ENCODE results near the gene TMOD2. TPM values are rescaled to one million over a fixed set of nuclear protein-coding genes. Genes with fewer than 3 reads are reported as not detected.

Gene TMOD2
- total RNA-seq, 1 donor from 2014 or later: 8.4 TPM

- Mint-ChIP-seq H3K4me3 (ENCODE audit: unreplicated experiment) (no peak overlapping the region), H3K36me3 (ENCODE audit: low read depth, unreplicated experiment) (no peaks in the 10 kb centered on the region)
These were observed 66.8 kb downstream of the TMOD2 start for GRCh38 chr15:51818150-51818549.

DNA sequence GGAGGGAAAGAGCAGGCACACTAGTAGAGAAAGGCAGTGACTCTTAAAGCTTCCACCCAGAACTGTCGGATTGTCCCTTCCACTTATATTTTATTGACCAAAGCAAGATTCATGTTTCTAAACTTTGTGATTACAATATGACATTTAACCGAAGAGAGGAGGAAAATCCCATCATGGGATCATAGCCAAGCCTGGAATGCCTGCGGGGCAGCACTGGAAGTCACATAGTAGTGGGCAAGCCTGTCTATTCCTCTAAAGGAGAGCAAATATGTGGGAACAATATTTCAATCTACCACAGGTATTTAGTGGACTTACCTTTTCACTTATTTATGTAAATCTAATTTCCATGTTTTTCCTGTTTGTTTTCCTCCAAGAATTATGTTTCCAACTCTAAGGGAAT is 74.3 kb downstream of the TMOD2 start:
- H3K79me2 ChIP-seq (ENCODE audit: insufficient read depth, low read length): peaks cover 13% of the 10 kb centered on the region
- Mint-ChIP-seq H3K9me3 (ENCODE audit: unreplicated experiment) (peaks cover 14% of the 10 kb centered on the region), H3K4me3 (ENCODE audit: unreplicated experiment) (no peak overlapping the region), H3K36me3 (ENCODE audit: low read depth, unreplicated experiment) (peaks cover 2% of the 10 kb centered on the region), H3K4me1 (ENCODE audit: low read depth, unreplicated experiment) (peaks cover 5% of the 10 kb centered on the region), H3K27me3 (ENCODE audit: low read depth, unreplicated experiment) (no peaks in the 10 kb centered on the region), H3K27ac (ENCODE audit: unreplicated experiment) (no peak overlapping the region)
- peaks cover 10% of the 10 kb centered on the region for H3K4me1 ChIP-seq (ENCODE audit: insufficient read depth, low read length)
- H3K36me3 ChIP-seq (ENCODE audit: insufficient read depth, low read length): no peaks in the 10 kb centered on the region
- H3K4me2 ChIP-seq (ENCODE audit: low read length): no peak overlapping the region
- H3K4me3 ChIP-seq (ENCODE audit: insufficient read depth, low read depth, low read length): no peak overlapping the region
- DNase-seq (ENCODE audit: low read depth) (no peak), FAIRE-seq (no peak)
- no peak overlapping the region for H2AFZ ChIP-seq (ENCODE audit: low read depth, low read length)
- no peaks in the 10 kb centered on the region for H3K27me3 ChIP-seq (ENCODE audit: insufficient read depth, low read length)
- H3K9me3 ChIP-seq (ENCODE audit: insufficient read depth, low read depth, low read length): peaks cover 5% of the 10 kb centered on the region
- H3K9ac ChIP-seq (ENCODE audit: low read length): no peak overlapping the region
- TF ChIP-seq CTCF (IDR thresholded peaks at IDR 0.05; ENCODE audit: insufficient read depth, low read depth, low read length): no peak
- no peak for TF ChIP-seq EZH2 (IDR thresholded peaks at IDR 0.05; ENCODE audit: insufficient read depth, low read length)
- H3K27ac ChIP-seq (ENCODE audit: low read depth, low read length): no peak overlapping the region
- peaks cover 6% of the 10 kb centered on the region for H4K20me1 ChIP-seq (ENCODE audit: insufficient read depth, low read length)

More at GRCh38 chr15:51818150-51818549, 66.8 kb downstream of the TMOD2 start:
- H3K27ac ChIP-seq (ENCODE audit: low read depth, low read length): no peak overlapping the region
- H3K4me1 ChIP-seq (ENCODE audit: insufficient read depth, low read length): no peaks in the 10 kb centered on the region
- Mint-ChIP-seq H3K9me3 (ENCODE audit: unreplicated experiment) (peaks cover 18% of the 10 kb centered on the region), H3K27ac (ENCODE audit: unreplicated experiment) (no peak overlapping the region), H3K4me1 (ENCODE audit: low read depth, unreplicated experiment) (no peaks in the 10 kb centered on the region), H3K27me3 (ENCODE audit: low read depth, unreplicated experiment) (no peaks in the 10 kb centered on the region)
- no peaks in the 10 kb centered on the region for H3K27me3 ChIP-seq (ENCODE audit: insufficient read depth, low read length)
- no peak overlapping the region for H3K9ac ChIP-seq (ENCODE audit: low read length)
- TF ChIP-seq CTCF (IDR thresholded peaks at IDR 0.05; ENCODE audit: insufficient read depth, low read depth, low read length) (no peak), EZH2 (IDR thresholded peaks at IDR 0.05; ENCODE audit: insufficient read depth, low read length) (no peak)
- no peaks in the 10 kb centered on the region for H3K79me2 ChIP-seq (ENCODE audit: insufficient read depth, low read length)
- H4K20me1 ChIP-seq (ENCODE audit: insufficient read depth, low read length): no peaks in the 10 kb centered on the region
- FAIRE-seq (no peak), DNase-seq (ENCODE audit: low read depth) (no peak)
- H3K4me3 ChIP-seq (ENCODE audit: insufficient read depth, low read depth, low read length): no peak overlapping the region
- H2AFZ ChIP-seq (ENCODE audit: low read depth, low read length): no peak overlapping the region
- H3K9me3 ChIP-seq (ENCODE audit: insufficient read depth, low read depth, low read length): peaks cover 5% of the 10 kb centered on the region
- H3K36me3 ChIP-seq (ENCODE audit: insufficient read depth, low read length): no peaks in the 10 kb centered on the region
- no peak overlapping the region for H3K4me2 ChIP-seq (ENCODE audit: low read length)

DNA sequence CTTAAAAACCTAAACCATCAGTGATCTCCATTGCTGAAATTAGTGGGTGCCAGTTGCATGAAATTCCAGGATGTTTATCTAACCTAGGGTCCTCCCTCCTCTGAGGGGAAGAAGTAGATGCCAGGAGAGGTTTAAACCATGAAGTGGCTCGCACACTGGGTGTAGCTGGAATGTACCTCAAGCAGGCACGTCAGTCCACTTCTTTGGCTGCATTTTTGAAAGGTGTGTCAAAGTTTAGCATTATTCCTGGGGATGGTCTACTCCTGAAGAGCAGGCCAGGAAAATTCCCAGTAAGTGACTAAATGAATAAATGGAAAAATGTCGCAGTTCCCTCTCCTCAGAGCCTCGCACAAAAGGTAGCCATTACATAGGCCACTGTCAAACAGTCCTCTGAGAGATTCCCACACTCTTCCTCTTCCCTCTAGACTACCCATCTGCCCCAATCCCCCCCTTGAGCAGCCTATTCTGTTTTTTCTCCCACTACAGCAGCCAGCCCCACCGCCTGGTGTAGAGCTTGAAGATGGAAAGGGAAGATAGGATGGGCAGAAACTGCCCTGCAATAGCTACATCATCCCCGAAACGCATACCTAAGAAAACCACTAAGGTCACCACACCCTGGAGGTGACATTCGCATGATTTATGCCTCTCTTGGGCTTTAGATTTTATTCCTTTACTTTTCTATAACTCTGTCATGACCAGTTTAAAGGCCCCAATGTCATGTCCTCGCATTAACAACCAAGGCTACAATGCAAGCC is 77.4 kb downstream of the TMOD2 start:
- Histone ChIP-seq H3K36me3 (ENCODE audit: insufficient read depth, low read length) (no peaks in the 10 kb centered on the region), H3K4me1 (ENCODE audit: insufficient read depth, low read length) (peaks cover 13% of the 10 kb centered on the region), H3K9me3 (ENCODE audit: insufficient read depth, low read depth, low read length) (no peaks in the 10 kb centered on the region), H3K27ac (ENCODE audit: low read depth, low read length) (peak overlapping the region; percentile 92), H3K27me3 (ENCODE audit: insufficient read depth, low read length) (no peaks in the 10 kb centered on the region), H3K9ac (ENCODE audit: low read length) (peak overlapping the region; percentile 94), H2AFZ (ENCODE audit: low read depth, low read length) (peak overlapping the region; percentile 87), H3K4me3 (ENCODE audit: insufficient read depth, low read depth, low read length) (peak overlapping the region; percentile 89), H3K4me2 (ENCODE audit: low read length) (peak overlapping the region; percentile 78), H4K20me1 (ENCODE audit: insufficient read depth, low read length) (peaks cover 33% of the 10 kb centered on the region), H3K79me2 (ENCODE audit: insufficient read depth, low read length) (peaks cover 43% of the 10 kb centered on the region)
- no peak for FAIRE-seq
- Mint-ChIP-seq H3K27ac (ENCODE audit: unreplicated experiment) (peak overlapping the region; percentile 59), H3K4me3 (ENCODE audit: unreplicated experiment) (peak overlapping the region; percentile 90), H3K4me1 (ENCODE audit: low read depth, unreplicated experiment) (peaks cover 18% of the 10 kb centered on the region), H3K27me3 (ENCODE audit: low read depth, unreplicated experiment) (no peaks in the 10 kb centered on the region), H3K36me3 (ENCODE audit: low read depth, unreplicated experiment) (peaks cover 2% of the 10 kb centered on the region), H3K9me3 (ENCODE audit: unreplicated experiment) (no peaks in the 10 kb centered on the region)
- peak; percentile 68 for DNase-seq (ENCODE audit: low read depth)
- no peak for TF ChIP-seq CTCF (IDR thresholded peaks at IDR 0.05; ENCODE audit: insufficient read depth, low read depth, low read length)
- no peak for TF ChIP-seq EZH2 (IDR thresholded peaks at IDR 0.05; ENCODE audit: insufficient read depth, low read length)

Measured in astrocyte (in vitro differentiated cells and primary cell).